NCI-H128 (cell line): ENCODE measurements around the gene DPP10.
"Not testable (repeated sequence)": the region's sequence is repeated elsewhere in the genome, so short reads cannot be mapped to it uniquely, and the experiment has no call there.

ENCODE experiments used
- DNase-seq: peaks from one replicate; lab custom pipeline; 2025; ENCODE audit not compliant: unreplicated experiment; lab: John Stamatoyannopoulos, UW

Gene DPP10

GRCh38 chr2:114709936-114710850 is 267.8 kb downstream of the DPP10 start:
- no peak for DNase-seq

- no peak for DNase-seq
Observed at GRCh38 chr2:114714313-114714712, 271.9 kb downstream of the DPP10 start.

GRCh38 chr2:114717049-114717448 is 274.6 kb downstream of the DPP10 start:
- no peak for DNase-seq

GRCh38 chr2:114724454-114724853 is 282.0 kb downstream of the DPP10 start:
- no peak for DNase-seq

GRCh38 chr2:114727012-114727411 is 284.6 kb downstream of the DPP10 start:
- DNase-seq, result no peak

GRCh38 chr2:114728372-114728771 is 285.9 kb downstream of the DPP10 start:
- DNase-seq, result no peak

GRCh38 chr2:114729026-114729425 is 286.6 kb downstream of the DPP10 start:
- no peak for DNase-seq

- DNase-seq, result no peak
Observed at GRCh38 chr2:114735126-114735525, 292.7 kb downstream of the DPP10 start.

- no peak for DNase-seq
Observed at GRCh38 chr2:114742245-114742644, 299.8 kb downstream of the DPP10 start.

GRCh38 chr2:114745700-114746099 is 303.3 kb downstream of the DPP10 start:
- DNase-seq, result no peak

GRCh38 chr2:114748175-114748574 is 305.7 kb downstream of the DPP10 start:
- DNase-seq, result not testable (repeated sequence)

- DNase-seq, result no peak
Observed at GRCh38 chr2:114752425-114752824, 310.0 kb downstream of the DPP10 start.

GRCh38 chr2:114753145-114753544 is 310.7 kb downstream of the DPP10 start:
- no peak for DNase-seq

- DNase-seq, result no peak
Observed at GRCh38 chr2:114754907-114755563, 312.6 kb downstream of the DPP10 start.

GRCh38 chr2:114762376-114762775 is 319.9 kb downstream of the DPP10 start:
- DNase-seq, result no peak

GRCh38 chr2:114762986-114763385 is 320.5 kb downstream of the DPP10 start:
- DNase-seq, result no peak

GRCh38 chr2:114769110-114769509 is 326.7 kb downstream of the DPP10 start:
- DNase-seq, result no peak

- DNase-seq, result no peak
Observed at GRCh38 chr2:114769991-114770390, 327.6 kb downstream of the DPP10 start.

- no peak for DNase-seq
Observed at GRCh38 chr2:114784046-114784445, 341.6 kb downstream of the DPP10 start.

- no peak for DNase-seq
Observed at GRCh38 chr2:114784890-114785583, 342.6 kb downstream of the DPP10 start.

- DNase-seq, result no peak
Observed at GRCh38 chr2:114786901-114787300, 344.5 kb downstream of the DPP10 start.

- DNase-seq, result no peak
Observed at GRCh38 chr2:114787486-114787885, 345.0 kb downstream of the DPP10 start.
